Uterus (tissue), 4 donors: ENCODE results near the gene SLC38A1. TPM values are rescaled to one million over a fixed set of nuclear protein-coding genes. Genes with fewer than 3 reads are reported as not detected.

Source experiments
- DNase-seq, 2 donors: peaks; one replicate each; pipeline ENCODE4 v3.0.0-alpha.2; 2019 to 2020
- H3K27ac ChIP-seq, 2 donors: fragments of 200-600 bp; sonication (generic); 1 replicate in 1 of 2; 2 replicates in 1 of 2; pipeline ENCODE4 v1.5.1; 2016 to 2018
- H3K27me3 ChIP-seq, 2 donors: fragments of 200-600 bp; sonication (generic); one replicate each; pipeline ENCODE4 v1.5.1; 2018 to 2019; ENCODE audit warnings: control low read depth in 1 of 2
- H3K36me3 ChIP-seq, 2 donors: fragments of 200-600 bp; sonication (generic); one replicate each; pipeline ENCODE4 v1.5.1; 2019; ENCODE audit warnings: control low read depth in 1 of 2
- H3K4me1 ChIP-seq, 2 donors: fragments of 200-600 bp; sonication (generic); one replicate each; pipeline ENCODE4 v1.5.1; 2018 to 2019; ENCODE audit warnings: control low read depth in 1 of 2
- H3K4me3 ChIP-seq, 2 donors: fragments of 200-600 bp; sonication (generic); 1 replicate in 1 of 2; 2 replicates in 1 of 2; pipeline ENCODE4 v1.5.1; 2018 to 2019; ENCODE audit warnings: mild to moderate bottlenecking in 1 of 2
- H3K9me3 ChIP-seq, 2 donors: fragments of 200-600 bp; sonication (generic); one replicate each; pipeline ENCODE4 v1.5.1; 2019; ENCODE audit warnings: control low read depth in 1 of 2
- POLR2A ChIP-seq, 2 donors: fragments of 450-650 bp; IDR thresholded peaks; one replicate each; pipeline ENCODE4 v1.6.1; 2016; ENCODE audit warnings: antibody characterized with exemption in 2 of 2, mild to moderate bottlenecking in 1 of 2, moderate library complexity in 1 of 2
- intact Hi-C: fragments of 100-400 bp; cut with DNase I; formaldehyde crosslinking; loops from one replicate; pipeline ENCODE4 v1.15.1; 2023; ENCODE audit warnings: low total_unique reads
- total RNA-seq, 4 donors: library from RNA; depleted of rRNA in 3 of 4; stranded (reverse); fragments of >200 nt in 3 of 4; gene quantifications; one replicate each; pipeline versions ENCODE4 v1.1.0 to v1.2.4, GENCODE V29; 2014 to 2023
- TF ChIP-seq, protein P1 (sequence below), 4 experiments: fragments of 200-600 bp in 2 of 4; fragments of 450-650 bp in 2 of 4; sonication (generic) in 2 of 4; IDR thresholded peaks; one replicate each; pipeline ENCODE4 v1.5.1; 2016 to 2019; ENCODE audit warnings: antibody characterized with exemption in 4 of 4, mild to moderate bottlenecking in 2 of 4, moderate library complexity in 1 of 4
- donor health status: DM: yes; HTN: yes; CAD: no.

The SLC38A1 gene
- total RNA-seq, 4 donors from 2014 or later = 27.1 to 93.6 (median 64.1) TPM

DNA sequence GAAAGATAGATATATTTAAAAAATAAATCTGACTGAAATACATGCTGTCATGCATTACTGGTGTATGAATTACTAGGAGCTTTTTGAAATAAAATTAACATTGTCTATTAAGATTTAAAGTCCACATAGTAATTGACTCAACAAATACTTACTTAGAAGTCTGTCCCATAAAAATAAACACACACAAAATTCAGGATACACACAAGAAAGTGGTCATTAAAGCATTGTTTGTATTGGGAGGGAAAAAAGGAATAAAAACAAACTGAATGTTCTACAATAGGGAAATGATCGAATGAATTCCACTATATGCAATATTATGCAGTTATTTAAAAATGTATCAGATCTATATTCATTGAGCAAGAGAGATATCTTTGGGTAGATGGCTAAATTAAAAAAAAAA, 118.9 kb downstream of the SLC38A1 start:
- Histone ChIP-seq H3K36me3 (no peaks in the 10 kb centered on the region), H3K4me1 (peaks cover 0 to 6% of the 10 kb centered on the region in 2 donors), H3K27ac (no peak overlapping the region), H3K4me3 (no peak overlapping the region), H3K9me3 (no peaks in the 10 kb centered on the region), H3K27me3 (no peaks in the 10 kb centered on the region)
- intact Hi-C loops = no loop called here
- TF ChIP-seq, protein P1, sequence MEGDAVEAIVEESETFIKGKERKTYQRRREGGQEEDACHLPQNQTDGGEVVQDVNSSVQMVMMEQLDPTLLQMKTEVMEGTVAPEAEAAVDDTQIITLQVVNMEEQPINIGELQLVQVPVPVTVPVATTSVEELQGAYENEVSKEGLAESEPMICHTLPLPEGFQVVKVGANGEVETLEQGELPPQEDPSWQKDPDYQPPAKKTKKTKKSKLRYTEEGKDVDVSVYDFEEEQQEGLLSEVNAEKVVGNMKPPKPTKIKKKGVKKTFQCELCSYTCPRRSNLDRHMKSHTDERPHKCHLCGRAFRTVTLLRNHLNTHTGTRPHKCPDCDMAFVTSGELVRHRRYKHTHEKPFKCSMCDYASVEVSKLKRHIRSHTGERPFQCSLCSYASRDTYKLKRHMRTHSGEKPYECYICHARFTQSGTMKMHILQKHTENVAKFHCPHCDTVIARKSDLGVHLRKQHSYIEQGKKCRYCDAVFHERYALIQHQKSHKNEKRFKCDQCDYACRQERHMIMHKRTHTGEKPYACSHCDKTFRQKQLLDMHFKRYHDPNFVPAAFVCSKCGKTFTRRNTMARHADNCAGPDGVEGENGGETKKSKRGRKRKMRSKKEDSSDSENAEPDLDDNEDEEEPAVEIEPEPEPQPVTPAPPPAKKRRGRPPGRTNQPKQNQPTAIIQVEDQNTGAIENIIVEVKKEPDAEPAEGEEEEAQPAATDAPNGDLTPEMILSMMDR (IDR thresholded peaks at IDR 0.05) = no peak
- TF ChIP-seq POLR2A (IDR thresholded peaks at IDR 0.05) = no peak
- no peak for DNase-seq

DNA sequence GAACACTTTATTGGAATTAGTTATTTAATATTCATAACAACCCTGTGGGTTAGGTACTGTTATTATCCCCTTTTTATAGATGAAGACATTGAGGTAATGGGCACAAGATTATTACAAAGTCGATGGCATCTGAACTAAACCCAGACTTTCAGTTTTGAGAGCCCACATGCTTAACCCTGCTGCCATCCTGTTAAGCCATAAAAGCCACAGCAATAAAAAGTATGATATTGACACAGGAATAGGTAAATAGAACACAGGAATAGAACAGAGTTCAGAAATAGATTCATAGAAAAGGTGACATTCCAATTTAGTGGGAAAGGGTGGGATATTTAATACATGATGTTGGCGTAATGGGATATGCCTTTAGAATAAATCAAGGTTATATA, 119.8 kb downstream of the SLC38A1 start:
- DNase-seq = no peak
- Histone ChIP-seq H3K27me3 (no peaks in the 10 kb centered on the region), H3K36me3 (no peaks in the 10 kb centered on the region), H3K4me3 (no peak overlapping the region), H3K27ac (no peak overlapping the region), H3K4me1 (peaks cover 0 to 6% of the 10 kb centered on the region in 2 donors), H3K9me3 (no peaks in the 10 kb centered on the region)
- intact Hi-C loops = no loop called here
- TF ChIP-seq, protein P1 (IDR thresholded peaks at IDR 0.05) = no peak
- no peak for TF ChIP-seq POLR2A (IDR thresholded peaks at IDR 0.05)

DNA sequence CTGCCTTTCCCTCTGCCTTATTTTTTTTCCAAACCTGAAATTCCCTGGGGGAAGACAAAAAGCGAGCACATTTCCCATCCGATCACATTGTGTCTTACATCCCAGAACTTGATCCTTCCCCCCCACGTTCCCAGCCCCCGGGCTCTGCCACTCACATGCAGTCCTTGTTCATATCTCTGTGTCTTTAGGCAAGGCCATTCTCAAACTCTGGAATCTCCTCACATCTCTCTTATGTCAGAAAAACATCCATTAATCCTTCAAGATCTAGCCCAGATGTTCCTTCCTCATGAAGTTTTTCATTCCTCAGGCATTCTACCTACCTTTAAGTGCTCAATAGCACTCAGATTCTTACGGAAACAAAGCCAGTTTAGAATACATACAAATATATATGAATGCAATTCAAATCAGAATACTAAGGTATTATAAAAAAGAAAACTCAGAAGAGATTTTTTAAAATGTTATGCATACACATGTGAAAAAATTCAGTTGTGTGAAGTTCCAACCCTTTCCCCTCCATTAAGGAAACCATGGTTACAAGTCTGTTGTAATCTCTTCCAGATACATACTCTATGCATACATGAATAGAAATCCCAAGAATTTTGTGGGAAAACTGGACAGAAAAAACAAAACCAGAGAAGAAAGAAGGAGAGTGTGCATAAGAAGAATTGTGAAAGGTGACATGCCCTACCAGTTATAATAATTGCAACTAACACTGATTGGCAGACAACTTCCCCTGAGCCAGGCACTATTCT, 120.3 kb downstream of the SLC38A1 start:
- Histone ChIP-seq H3K27ac (no peak overlapping the region), H3K4me1 (peaks cover 0 to 1% of the 10 kb centered on the region in 2 donors), H3K4me3 (no peak overlapping the region), H3K27me3 (no peaks in the 10 kb centered on the region), H3K9me3 (no peaks in the 10 kb centered on the region), H3K36me3 (no peaks in the 10 kb centered on the region)
- intact Hi-C loops = no loop called here
- TF ChIP-seq, protein P1 (IDR thresholded peaks at IDR 0.05) = no peak
- TF ChIP-seq POLR2A (IDR thresholded peaks at IDR 0.05) = no peak
- DNase-seq = no peak

DNA sequence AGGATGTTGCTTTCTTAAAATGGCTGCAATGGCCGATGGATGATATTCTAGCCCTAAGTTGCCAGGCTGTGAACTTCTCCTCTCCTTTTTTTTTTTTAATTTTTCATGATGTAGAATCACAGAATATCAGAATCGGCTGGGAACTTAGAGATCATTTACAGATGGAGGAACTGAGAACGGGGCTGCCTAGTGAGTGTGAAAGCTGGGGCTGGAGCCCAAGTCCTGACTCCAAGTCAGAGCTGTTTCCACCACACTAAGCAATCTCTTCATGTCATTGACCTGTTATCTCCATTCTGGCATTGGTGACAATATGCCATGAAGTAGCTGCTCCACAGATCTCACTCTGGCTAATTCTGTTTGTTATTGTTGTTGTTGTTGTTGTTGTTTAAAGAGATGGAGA, 121.7 kb downstream of the SLC38A1 start:
- Histone ChIP-seq H3K4me1 (no peaks in the 10 kb centered on the region), H3K4me3 (no peak overlapping the region), H3K27ac (no peak overlapping the region), H3K9me3 (no peaks in the 10 kb centered on the region), H3K27me3 (no peaks in the 10 kb centered on the region), H3K36me3 (no peaks in the 10 kb centered on the region)
- TF ChIP-seq, protein P1 (IDR thresholded peaks at IDR 0.05) = no peak
- TF ChIP-seq POLR2A (IDR thresholded peaks at IDR 0.05) = no peak
- DNase-seq = no peak
- intact Hi-C loops = no loop called here

DNA sequence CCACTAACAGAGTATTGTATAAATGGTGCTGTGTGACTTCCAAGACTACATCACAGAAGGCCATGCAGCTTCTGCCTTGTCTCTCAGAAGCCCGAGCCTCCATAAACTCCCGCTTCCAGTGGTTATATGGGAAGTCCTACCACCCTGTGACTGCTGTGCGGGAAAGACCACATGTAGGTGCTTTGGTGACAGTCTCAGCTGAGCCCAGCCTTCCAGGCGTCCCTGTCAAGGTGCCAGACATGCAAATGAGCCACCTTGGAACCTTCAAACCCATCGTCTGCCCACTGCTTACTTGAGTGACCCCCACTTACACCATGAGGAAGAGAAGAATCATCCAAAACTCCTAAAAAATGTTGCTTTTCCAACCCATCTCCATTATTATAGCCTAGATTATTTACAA, 123.0 kb downstream of the SLC38A1 start:
- Histone ChIP-seq H3K4me1 (no peaks in the 10 kb centered on the region), H3K9me3 (no peaks in the 10 kb centered on the region), H3K4me3 (no peak overlapping the region), H3K36me3 (no peaks in the 10 kb centered on the region), H3K27ac (no peak overlapping the region), H3K27me3 (no peaks in the 10 kb centered on the region)
- no peak for DNase-seq
- intact Hi-C loops = no loop called here
- TF ChIP-seq, protein P1 (IDR thresholded peaks at IDR 0.05) = no peak
- TF ChIP-seq POLR2A (IDR thresholded peaks at IDR 0.05) = no peak
